GM19043 (cell line): ENCODE results near the gene ERG.

ENCODE experiments used
- ATAC-seq: cut with Tn5 transposase; IDR thresholded peaks from one replicate; pipeline ENCODE4 v1.9.1; 2021; ENCODE audit warnings: low read depth; ENCODE audit not compliant: unreplicated experiment

ERG gene

GRCh38 chr21:38439957-38440356, 58.3 kb downstream of the ERG start:
- ATAC-seq, result no peak

- ATAC-seq, result no peak
These were observed 58.9 kb downstream of the ERG start for GRCh38 chr21:38439426-38439825.

- no peak for ATAC-seq
These were observed 59.8 kb downstream of the ERG start for GRCh38 chr21:38438462-38438893.

GRCh38 chr21:38436341-38436740, 61.9 kb downstream of the ERG start:
- ATAC-seq, result no peak

GRCh38 chr21:38434913-38435533, 63.3 kb downstream of the ERG start:
- no peak for ATAC-seq

- ATAC-seq, result no peak
These were observed 64.8 kb downstream of the ERG start for GRCh38 chr21:38433471-38433870.

GRCh38 chr21:38430401-38430984, 67.8 kb downstream of the ERG start:
- ATAC-seq, result no peak

- no peak for ATAC-seq
These were observed 69.3 kb downstream of the ERG start for GRCh38 chr21:38429011-38429410.

- ATAC-seq, result no peak
These were observed 70.1 kb downstream of the ERG start for GRCh38 chr21:38428211-38428610.

- ATAC-seq, result no peak
These were observed 73.8 kb downstream of the ERG start for GRCh38 chr21:38424305-38425019.

GRCh38 chr21:38422082-38422481, 76.2 kb downstream of the ERG start:
- ATAC-seq, result no peak

- ATAC-seq, result no peak
These were observed 78.1 kb downstream of the ERG start for GRCh38 chr21:38420140-38420539.

GRCh38 chr21:38417726-38418125, 80.6 kb downstream of the ERG start:
- no peak for ATAC-seq

- ATAC-seq, result no peak
These were observed 81.5 kb downstream of the ERG start for GRCh38 chr21:38416791-38417190.

GRCh38 chr21:38413958-38414548, 84.2 kb downstream of the ERG start:
- no peak for ATAC-seq

GRCh38 chr21:38410466-38410865, 87.8 kb downstream of the ERG start:
- ATAC-seq, result no peak

GRCh38 chr21:38409907-38410306, 88.4 kb downstream of the ERG start:
- ATAC-seq, result no peak

GRCh38 chr21:38404177-38404576, 94.1 kb downstream of the ERG start:
- ATAC-seq, result no peak

- ATAC-seq, result no peak
These were observed 95.5 kb downstream of the ERG start for GRCh38 chr21:38402795-38403194.

- no peak for ATAC-seq
These were observed 96.0 kb downstream of the ERG start for GRCh38 chr21:38402291-38402690.

GRCh38 chr21:38401191-38401926, 96.9 kb downstream of the ERG start:
- no peak for ATAC-seq
